ENCODE measurements around the gene CLMP.
A peak's percentile ranks its signal among the peaks of the same experiment; 100 is the strongest.
"Not testable (repeated sequence)": the region's sequence is repeated elsewhere in the genome, so short reads cannot be mapped to it uniquely, and the experiment has no call there.

Gene CLMP

GRCh38 chr11:123111465-123111864 lies 83.6 kb downstream of the CLMP start:
- Mint-ChIP-seq H3K4me1 (peaks cover 5% of the 10 kb centered on the region), H3K4me3 (no peak overlapping the region), H3K9me3 (no peaks in the 10 kb centered on the region), H3K27me3 (no peaks in the 10 kb centered on the region), H3K27ac (no peak overlapping the region)
- ATAC-seq (peak; percentile 71), DNase-seq (peak in 1 of 2 donors; percentile 9)

GRCh38 chr11:123110397-123110796 lies 84.7 kb downstream of the CLMP start:
- no peaks in the 10 kb centered on the region for H3K27me3 Mint-ChIP-seq
- no peak for ATAC-seq
- no peak for DNase-seq
- peak overlapping the region in 1 of 2 donors; percentile 53 for H3K27ac Mint-ChIP-seq
- H3K4me1 Mint-ChIP-seq: peaks cover 7% of the 10 kb centered on the region
- H3K9me3 Mint-ChIP-seq: no peaks in the 10 kb centered on the region
- H3K4me3 Mint-ChIP-seq: no peak overlapping the region

GRCh38 chr11:123107945-123108495 lies 87.0 kb downstream of the CLMP start:
- ATAC-seq (no peak), DNase-seq (no peak)
- Mint-ChIP-seq H3K4me3 (no peak overlapping the region), H3K4me1 (peaks cover 17% of the 10 kb centered on the region), H3K9me3 (no peaks in the 10 kb centered on the region), H3K27ac (no peak overlapping the region), H3K27me3 (no peaks in the 10 kb centered on the region)

GRCh38 chr11:123104697-123105096 lies 90.4 kb downstream of the CLMP start:
- ATAC-seq (no peak), DNase-seq (no peak)
- peaks cover 24% of the 10 kb centered on the region for H3K4me1 Mint-ChIP-seq
- H3K4me3 Mint-ChIP-seq: no peak overlapping the region
- H3K9me3 Mint-ChIP-seq: no peaks in the 10 kb centered on the region
- H3K27me3 Mint-ChIP-seq: no peaks in the 10 kb centered on the region
- H3K27ac Mint-ChIP-seq: no peak overlapping the region

DNA sequence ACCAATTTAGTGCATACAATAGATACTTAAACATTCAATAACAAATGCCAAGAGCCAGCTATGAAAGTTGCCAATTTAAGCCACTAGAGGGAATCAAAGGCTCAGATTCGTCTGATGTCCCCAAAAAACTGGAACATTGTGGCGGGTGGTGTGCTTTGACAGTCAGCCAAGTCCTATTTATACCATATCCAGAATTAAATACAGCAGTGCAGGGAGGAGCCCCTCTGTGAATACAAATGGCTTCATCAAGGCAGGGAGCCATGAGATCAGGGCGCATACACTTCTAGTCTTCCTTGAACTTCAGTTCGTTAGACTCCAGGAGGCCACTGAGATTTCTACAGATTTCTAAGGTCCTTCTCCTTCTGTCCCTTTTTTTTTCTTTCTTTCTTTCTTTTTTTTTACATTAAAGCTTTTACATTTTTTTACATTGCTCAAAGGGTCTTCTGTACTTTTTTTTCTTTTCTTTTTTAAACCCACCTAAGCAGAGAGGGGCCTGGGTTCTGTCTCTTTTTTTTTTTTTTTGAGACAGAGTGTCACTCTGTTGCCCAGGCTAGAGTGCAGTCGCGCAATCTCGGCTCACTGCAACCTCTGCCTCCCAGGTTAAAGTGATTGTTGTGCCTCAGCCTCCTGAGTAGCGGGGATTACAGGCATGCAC lies 91.6 kb downstream of the CLMP start:
- ATAC-seq: peak; percentile 60
- H3K27ac Mint-ChIP-seq: peak overlapping the region in 1 of 2 donors; percentile 33
- H3K27me3 Mint-ChIP-seq: no peaks in the 10 kb centered on the region
- H3K4me1 Mint-ChIP-seq: peaks cover 24% of the 10 kb centered on the region
- peak; percentile 6 to 19 for DNase-seq
- H3K9me3 Mint-ChIP-seq: no peaks in the 10 kb centered on the region
- no peak overlapping the region for H3K4me3 Mint-ChIP-seq

DNA sequence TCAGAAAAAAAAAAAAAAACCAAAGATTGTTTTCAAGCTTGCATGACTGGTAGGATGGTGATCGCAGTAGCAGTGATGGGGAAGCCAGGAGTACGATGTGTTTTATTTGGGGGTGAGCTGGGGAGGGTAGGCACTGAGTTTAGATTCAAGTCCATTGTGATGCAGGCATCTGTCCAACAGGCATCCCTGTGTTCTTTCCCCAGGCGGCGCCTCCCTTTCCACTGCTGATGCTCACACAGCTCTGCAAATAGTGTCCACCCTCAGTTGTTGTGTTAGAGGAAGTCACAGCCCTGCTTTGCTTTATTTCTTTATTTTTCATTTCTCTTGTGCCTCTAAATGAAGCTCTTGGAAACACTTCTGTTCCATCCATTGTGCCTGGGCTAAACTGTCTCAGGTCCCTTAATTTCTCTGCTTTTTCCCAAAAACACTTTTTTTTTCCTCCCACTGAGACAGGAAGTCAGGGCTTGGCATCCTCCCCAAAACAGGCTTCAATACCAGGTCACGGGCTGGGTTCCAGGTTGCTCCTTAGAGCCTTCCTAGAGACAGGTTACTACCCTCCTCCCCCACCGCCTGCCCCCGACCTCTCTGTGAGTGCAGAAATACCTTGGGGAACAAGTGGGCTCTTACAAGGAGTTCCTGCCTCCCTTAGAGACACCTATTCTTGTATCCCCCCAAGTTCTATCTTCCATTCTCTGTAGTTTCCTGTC lies 94.5 kb downstream of the CLMP start:
- ATAC-seq: no peak
- H3K9me3 Mint-ChIP-seq: no peaks in the 10 kb centered on the region
- H3K4me3 Mint-ChIP-seq: peak overlapping the region; percentile 16 to 41
- peak overlapping the region in 1 of 2 donors; percentile 83 for H3K27ac Mint-ChIP-seq
- H3K4me1 Mint-ChIP-seq: peaks cover 23% of the 10 kb centered on the region
- DNase-seq: no peak
- H3K27me3 Mint-ChIP-seq: no peaks in the 10 kb centered on the region

DNA sequence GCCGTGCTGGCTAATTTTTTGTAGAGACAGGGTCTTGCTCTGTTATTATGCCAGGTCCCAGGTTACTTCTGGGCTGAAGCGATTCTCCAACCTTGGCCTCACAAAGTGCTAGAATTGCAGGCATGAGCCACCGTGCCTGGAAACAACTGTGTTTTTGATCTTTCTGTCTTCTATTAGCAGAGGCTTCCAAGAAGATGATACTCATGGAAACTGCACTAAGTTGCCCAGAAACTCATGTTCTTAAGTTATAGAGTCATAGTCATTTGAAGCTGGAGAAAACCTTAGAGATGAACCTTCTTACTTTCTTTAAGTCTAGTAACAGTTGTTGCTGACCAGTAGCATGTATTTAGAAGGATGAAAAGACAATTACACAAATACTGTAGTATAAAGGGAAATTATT lies 96.1 kb downstream of the CLMP start:
- DNase-seq (no peak), ATAC-seq (no peak)
- Mint-ChIP-seq H3K27me3 (no peaks in the 10 kb centered on the region), H3K4me1 (peaks cover 19% of the 10 kb centered on the region), H3K9me3 (no peaks in the 10 kb centered on the region), H3K4me3 (no peak overlapping the region), H3K27ac (no peak overlapping the region)

DNA sequence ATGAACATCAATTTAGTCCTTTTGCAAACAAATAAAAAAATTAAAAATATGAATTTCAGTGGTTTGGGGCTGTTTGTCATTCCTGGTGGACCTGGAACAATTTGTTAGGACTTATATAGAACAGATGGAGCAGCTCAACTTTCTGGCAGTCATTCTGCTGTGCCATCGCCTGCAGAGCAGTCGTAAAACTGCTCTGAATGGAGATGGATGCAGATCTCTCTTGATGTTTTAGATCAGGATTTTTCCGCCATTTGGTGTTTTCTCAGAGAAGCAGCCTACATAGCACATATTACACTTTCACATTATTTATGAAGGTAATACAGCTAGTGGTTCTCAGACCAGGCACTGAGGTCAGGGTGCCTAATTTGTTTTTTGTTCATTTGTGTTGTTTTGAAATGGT lies 101.3 kb downstream of the CLMP start:
- Mint-ChIP-seq H3K4me3 (no peak overlapping the region), H3K9me3 (no peaks in the 10 kb centered on the region), H3K4me1 (no peaks in the 10 kb centered on the region), H3K27ac (no peak overlapping the region), H3K27me3 (no peaks in the 10 kb centered on the region)
- ATAC-seq (no peak), DNase-seq (no peak)

DNA sequence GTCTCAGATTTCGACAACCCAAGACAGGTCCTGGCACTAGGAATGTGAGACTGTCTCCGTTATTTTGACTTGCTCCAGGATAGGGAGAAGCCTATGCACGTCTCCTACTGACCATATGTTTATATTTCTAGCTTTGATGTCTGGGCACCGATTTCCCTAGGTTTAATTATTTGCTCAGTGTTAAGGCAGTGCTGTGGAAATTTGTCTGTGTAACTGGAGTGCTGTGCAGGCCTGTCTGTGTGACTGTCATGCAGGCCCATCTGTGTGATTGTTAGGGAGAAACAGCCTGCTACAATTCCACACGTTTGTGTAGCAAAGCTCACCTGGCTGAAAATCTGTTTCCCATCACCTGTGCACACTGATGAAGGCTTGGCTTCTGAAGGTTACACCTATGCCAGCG lies 103.5 kb downstream of the CLMP start:
- no peak overlapping the region for H3K27ac Mint-ChIP-seq
- no peak overlapping the region for H3K4me3 Mint-ChIP-seq
- ATAC-seq: no peak

DNA sequence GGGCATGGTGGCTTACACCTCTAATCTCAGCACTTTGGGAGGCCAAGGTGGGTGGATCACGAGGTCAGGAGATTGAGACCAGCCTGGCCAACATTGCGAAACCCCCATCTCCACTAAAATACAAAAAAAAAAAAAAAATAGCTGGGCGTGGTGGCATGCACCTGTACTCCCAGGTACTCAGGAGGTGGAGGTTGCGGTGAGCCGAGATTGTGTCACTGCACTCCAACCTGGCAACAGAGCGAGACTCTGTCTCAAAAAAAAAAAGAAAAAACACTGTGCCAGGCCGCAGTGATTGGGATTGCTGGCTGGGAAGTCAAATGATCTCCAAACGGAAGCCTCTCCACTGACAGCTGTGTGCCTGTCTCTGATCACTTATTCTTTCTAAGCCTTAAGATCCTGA lies 104.9 kb downstream of the CLMP start:
- ATAC-seq, H3K9me3 Mint-ChIP-seq, DNase-seq, H3K27me3 Mint-ChIP-seq, H3K4me3 Mint-ChIP-seq, H3K27ac Mint-ChIP-seq: not testable (repeated sequence)
- H3K4me1 Mint-ChIP-seq: peaks cover 26% of the 10 kb centered on the region

More for the DNA sequence above, 103.5 kb downstream of the CLMP start:
- H3K9me3 Mint-ChIP-seq: no peaks in the 10 kb centered on the region
- no peaks in the 10 kb centered on the region for H3K27me3 Mint-ChIP-seq
- peaks cover 18% of the 10 kb centered on the region for H3K4me1 Mint-ChIP-seq
- DNase-seq: no peak

- not testable (repeated sequence) for H3K27ac Mint-ChIP-seq, H3K4me3 Mint-ChIP-seq, DNase-seq, ATAC-seq, H3K27me3 Mint-ChIP-seq, H3K9me3 Mint-ChIP-seq
- H3K4me1 Mint-ChIP-seq: peaks cover 29% of the 10 kb centered on the region
Measured at GRCh38 chr11:123088896-123089295, 106.2 kb downstream of the CLMP start.

GRCh38 chr11:123087657-123088056 lies 107.4 kb downstream of the CLMP start:
- ATAC-seq (peak; percentile 97), DNase-seq (peak in 1 of 2 donors; percentile 14)
- Mint-ChIP-seq H3K4me1 (peaks cover 42% of the 10 kb centered on the region), H3K4me3 (peak overlapping the region; percentile 45 to 62), H3K27ac (peak overlapping the region; percentile 85 to 96)
- H3K27me3 Mint-ChIP-seq, H3K9me3 Mint-ChIP-seq: not testable (repeated sequence)

DNA sequence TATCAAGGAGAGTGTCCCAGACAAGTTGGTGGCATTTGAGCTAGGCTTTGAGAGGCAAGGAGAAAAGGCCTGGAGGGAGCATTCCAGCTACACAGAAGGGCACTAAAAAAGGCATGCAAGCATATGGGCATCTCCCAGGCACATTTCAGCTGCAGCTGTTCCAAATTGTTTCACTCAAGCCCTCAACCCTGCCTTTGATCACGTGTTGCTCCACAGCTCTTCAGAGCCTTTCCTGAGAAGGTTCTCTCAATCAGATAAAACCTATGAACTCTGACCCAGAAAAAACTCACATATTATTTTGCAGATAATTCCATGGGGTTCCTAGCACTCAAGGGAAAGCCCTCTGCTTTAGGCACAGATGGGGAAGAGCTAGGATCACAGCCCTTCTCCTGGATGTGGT lies 108.7 kb downstream of the CLMP start:
- H3K27me3 Mint-ChIP-seq: no peaks in the 10 kb centered on the region
- no peak for ATAC-seq
- H3K9me3 Mint-ChIP-seq: no peaks in the 10 kb centered on the region
- no peak overlapping the region for H3K27ac Mint-ChIP-seq
- H3K4me3 Mint-ChIP-seq: no peak overlapping the region
- no peak for DNase-seq
- peaks cover 45% of the 10 kb centered on the region for H3K4me1 Mint-ChIP-seq

- Mint-ChIP-seq H3K9me3 (no peaks in the 10 kb centered on the region), H3K27ac (no peak overlapping the region), H3K4me3 (no peak overlapping the region), H3K4me1 (peaks cover 45% of the 10 kb centered on the region), H3K27me3 (no peaks in the 10 kb centered on the region)
- DNase-seq (no peak), ATAC-seq (no peak)
Measured at GRCh38 chr11:123085497-123085896, 109.6 kb downstream of the CLMP start.

GRCh38 chr11:123084454-123084853 lies 110.6 kb downstream of the CLMP start:
- Mint-ChIP-seq H3K9me3 (no peaks in the 10 kb centered on the region), H3K27ac (no peak overlapping the region), H3K4me1 (peaks cover 45% of the 10 kb centered on the region), H3K4me3 (no peak overlapping the region), H3K27me3 (no peaks in the 10 kb centered on the region)
- DNase-seq (no peak), ATAC-seq (no peak)

- Mint-ChIP-seq H3K4me1 (peaks cover 45% of the 10 kb centered on the region), H3K4me3 (no peak overlapping the region), H3K27me3 (no peaks in the 10 kb centered on the region)
Measured at GRCh38 chr11:123083623-123084029, 111.4 kb downstream of the CLMP start.

More at GRCh38 chr11:123083623-123084029, 111.4 kb downstream of the CLMP start:
- Mint-ChIP-seq H3K27ac (no peak overlapping the region), H3K9me3 (no peaks in the 10 kb centered on the region)
- no peak for ATAC-seq
- no peak for DNase-seq

Measured in stimulated activated naive CD8-positive, alpha-beta T cell treated with anti-CD3 and anti-CD28 coated beads, Interleukin-15, amount 100 ng/mL, for 72 hours (primary cell).